GM18907 (cell line): ENCODE results near the gene ZNF335.

ENCODE experiments used
- ATAC-seq: cut with Tn5 transposase; IDR thresholded peaks from one replicate; pipeline ENCODE4 v1.9.1; 2021; ENCODE audit warnings: mild to moderate bottlenecking, moderate library complexity; ENCODE audit not compliant: unreplicated experiment

The ZNF335 gene

DNA sequence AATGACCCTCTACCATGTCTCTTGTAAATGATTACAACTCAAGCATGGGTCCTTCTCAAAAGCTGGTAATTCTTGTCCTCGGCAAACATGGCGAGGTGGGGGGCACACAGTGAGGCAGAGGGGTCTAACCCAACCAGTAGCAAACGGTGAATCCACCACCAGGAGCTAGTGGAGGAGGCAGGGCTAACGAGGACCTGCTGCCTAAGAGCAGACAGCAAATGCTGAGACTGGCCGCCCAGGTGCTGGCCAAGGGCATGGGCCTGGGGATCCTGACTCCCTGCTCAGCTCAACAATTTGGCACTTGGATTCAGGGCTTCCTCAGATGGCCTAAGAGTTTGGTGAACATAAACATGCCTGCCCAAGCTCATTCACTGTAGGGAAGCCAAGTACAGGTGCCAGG, 19.1 kb downstream of the ZNF335 start:
- ATAC-seq: no peak

DNA sequence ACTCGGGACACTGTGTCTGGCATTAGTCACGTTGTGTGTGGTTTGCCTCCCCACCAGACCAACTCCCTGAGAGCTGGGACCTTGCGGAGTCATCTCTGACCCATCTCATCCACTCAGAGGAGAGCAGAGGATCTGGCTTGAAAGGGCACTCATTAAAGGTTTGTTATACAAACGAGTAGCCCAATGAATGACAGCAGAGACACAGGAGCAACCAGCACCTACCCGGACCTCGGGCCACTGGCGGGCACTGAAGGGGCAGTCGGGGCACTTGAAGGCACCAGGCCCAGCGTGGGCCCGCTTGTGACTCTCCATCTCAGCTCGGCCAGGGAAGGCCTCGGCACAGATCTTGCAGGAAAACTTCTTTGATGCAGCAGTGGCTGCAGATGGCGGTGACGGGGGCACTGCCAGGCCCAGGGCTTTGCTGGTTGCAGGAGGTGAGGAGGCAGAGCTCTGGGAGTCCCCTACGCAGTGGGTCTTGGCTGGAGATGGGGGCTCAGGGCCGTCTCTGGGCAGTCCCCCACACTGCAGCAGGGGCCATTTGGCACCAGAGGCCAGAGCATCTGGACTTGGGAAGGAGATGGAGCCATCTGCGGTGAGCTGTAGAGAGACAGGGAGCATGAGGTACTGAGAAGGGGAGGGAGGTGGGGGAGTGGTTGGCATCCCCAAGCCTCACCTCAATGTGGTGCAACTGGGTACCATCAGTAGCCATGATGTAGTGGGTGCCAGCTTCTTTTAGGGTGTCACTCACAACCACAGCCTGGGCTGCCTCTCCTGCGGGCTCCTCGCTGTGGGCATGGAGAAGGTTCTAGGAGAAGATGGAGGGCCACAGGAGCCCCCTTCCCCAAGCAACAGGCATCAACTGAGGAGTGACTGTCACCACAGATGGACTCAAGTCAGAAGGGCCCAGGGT, 19.8 kb downstream of the ZNF335 start:
- ATAC-seq: no peak

DNA sequence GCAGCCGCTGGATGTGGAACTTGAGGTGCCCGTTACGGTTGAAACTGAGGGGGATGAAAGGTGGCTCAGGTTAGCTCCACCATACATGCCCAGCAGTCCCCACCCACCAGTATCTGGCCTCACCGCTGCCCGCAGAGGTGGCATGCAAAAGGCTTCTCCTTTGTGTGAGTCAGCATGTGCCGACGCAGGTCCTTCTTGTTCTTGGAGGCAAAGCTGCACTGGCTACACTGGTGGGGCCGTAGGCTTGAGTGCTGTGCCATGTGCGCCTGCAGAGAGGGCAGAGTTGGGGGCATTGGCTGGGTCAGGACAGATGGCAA, 21.7 kb downstream of the ZNF335 start:
- no peak for ATAC-seq

- ATAC-seq: no peak
Observed at GRCh38 chr20:45949542-45950329, 22.3 kb downstream of the ZNF335 start.

DNA sequence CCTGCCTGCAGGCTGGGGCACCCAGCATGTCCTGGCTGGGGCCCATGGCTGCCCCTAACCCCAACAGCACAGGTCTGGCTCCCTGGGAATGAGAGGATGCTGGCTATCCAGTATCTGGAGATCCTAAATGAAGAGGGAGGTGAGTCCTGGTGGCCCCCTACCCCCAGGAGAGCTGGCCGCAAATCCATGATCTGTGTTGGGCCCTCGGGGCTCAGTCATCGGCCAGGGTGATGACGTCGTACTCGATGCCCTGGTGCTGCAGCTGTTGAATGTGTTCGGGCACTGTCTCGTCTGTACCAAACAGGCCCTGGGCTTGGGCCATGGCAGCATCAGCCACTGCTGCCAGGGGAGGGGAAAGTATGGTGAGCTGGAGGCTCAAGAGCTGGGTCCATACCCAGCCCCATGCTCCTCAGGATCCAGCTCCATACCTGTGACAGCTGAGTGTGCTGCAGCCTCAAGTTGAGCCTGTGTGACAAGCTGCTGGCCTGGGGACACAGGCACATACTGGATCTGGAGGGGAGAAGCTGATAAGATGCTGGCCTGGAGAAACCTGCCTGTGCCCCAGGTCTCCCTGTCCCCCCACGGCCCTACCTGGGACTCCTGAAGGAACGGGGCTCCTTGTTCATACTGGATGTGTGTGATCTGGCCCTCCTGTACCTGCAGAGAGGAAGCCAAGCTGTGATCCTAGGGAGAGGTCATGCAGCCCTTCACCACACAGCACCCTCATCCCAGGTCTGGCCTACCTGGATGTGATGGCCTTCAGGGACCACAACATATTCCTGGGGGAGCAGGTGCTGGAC, 23.1 kb downstream of the ZNF335 start:
- no peak for ATAC-seq

- ATAC-seq: no peak
Observed at GRCh38 chr20:45948261-45948733, 23.7 kb downstream of the ZNF335 start.

DNA sequence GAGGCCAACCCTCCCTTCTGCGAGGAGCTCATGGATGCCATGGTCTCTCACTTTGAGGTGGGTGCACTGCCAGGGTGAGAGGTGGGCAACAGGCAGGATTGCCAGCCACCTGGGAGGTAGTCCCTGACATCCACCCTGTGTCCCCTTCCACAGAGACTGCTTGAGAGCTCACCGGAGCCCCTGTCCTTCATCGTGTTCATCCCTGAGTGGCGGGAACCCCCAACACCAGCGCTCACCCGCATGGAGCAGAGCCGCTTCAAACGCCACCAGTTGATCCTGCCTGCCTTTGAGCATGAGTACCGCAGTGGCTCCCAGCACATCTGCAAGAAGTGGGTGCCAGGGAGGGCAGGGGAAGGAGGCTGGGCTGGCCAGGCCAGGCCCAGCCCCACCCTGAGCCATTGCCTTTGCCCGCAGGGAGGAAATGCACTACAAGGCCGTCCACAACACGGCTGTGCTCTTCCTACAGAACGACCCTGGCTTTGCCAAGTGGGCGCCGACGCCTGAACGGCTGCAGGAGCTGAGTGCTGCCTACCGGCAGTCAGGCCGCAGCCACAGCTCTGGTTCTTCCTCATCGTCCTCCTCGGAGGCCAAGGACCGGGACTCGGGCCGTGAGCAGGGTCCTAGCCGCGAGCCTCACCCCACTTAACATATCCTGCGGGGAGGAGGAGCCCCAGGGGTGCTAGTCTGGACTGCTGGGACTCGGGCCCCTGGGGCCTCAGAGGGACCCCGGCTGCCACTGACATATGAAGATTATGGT, 24.7 kb downstream of the ZNF335 start:
- no peak for ATAC-seq

- ATAC-seq: no peak
Observed at GRCh38 chr20:45946149-45946970, 25.6 kb downstream of the ZNF335 start.

DNA sequence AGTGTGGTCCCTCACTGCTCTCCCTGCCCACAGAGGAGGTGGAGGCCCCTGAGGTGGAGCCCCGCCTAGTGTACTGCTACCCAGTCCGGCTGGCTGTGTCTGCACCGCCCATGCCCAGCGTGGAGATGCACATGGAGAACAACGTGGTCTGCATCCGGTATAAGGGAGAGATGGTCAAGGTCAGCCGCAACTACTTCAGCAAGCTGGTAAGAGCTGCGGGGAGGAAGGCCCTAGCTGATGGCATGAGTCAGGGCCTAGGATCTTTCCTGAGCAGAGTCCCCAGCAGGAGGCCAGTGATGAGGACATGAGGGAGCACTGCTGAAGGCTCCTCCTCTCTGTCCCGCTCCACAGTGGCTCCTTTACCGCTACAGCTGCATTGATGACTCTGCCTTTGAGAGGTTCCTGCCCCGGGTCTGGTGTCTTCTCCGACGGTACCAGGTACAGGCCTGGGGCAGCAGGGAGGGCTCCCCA, 26.3 kb downstream of the ZNF335 start:
- no peak for ATAC-seq

DNA sequence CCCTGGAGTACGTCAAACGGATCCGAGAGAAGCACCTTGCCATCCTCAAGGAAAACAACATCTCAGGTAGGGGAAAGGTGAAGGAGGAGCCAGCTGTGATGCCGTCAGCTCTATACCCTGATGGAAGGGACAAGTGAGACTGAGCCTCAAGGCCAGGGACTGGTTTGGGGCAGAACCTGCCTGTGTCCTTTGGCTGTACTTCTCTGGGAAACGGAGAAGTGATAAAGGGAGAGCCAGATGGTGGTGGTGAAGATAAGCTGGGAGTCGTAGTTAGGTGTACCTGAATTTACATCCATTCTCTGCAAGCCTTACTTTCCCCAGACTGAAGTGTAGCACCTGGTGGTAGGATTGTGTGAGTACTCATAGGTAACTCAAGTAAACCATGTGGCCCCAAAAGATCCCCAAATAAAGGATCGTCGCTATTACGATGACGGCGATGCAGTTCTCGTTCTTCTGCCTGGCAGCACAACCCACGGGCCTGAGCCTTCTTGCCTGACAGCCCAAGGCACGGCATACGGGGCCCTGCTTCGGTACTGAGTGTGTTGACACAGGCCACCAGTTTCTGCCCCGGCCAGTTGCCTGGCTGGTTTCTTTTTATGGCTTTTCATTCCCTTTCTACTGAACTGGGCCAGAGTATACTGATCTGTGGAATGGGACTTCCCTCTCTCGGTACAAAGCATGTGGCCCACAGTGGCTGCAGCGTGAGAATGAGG, 26.9 kb downstream of the ZNF335 start:
- ATAC-seq: no peak

GRCh38 chr20:45944151-45944964, 27.6 kb downstream of the ZNF335 start:
- ATAC-seq: no peak

DNA sequence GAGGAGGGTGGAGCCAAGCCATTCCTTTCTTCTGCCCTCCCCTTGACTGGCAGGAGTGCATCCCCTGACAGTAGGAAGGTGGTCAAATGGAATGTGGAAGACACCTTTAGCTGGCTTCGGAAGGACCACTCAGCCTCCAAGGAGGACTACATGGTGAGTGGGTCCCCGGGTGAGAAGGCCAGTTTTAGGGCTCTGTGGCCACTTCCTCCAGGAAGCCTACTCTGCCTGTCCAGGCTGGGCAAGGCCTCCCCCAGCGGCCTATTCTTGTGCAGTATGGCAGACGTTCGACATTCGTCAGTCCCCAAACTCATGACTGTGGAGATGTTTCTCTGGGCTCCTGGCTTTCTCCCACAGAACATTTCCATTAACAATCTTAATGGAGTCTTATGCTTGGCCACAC, 28.4 kb downstream of the ZNF335 start:
- no peak for ATAC-seq

DNA sequence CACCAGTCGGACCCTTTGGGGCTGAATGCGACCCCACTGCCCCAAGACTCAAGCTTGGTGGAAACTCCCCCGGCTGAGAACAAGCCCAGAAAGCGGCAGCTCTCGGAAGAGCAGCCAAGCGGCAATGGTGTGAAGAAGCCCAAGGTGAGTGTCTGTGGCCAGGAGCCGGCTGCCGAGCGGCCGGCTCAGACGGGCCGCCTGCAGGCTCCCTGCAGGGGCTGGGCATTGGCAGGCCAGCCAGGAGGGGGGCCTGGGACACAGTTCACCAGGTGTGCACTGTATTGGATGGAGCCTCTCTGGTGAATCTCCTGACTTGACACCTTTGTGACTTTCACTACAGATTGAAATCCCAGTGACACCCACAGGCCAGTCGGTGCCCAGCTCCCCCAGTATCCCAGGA, 31.5 kb downstream of the ZNF335 start:
- ATAC-seq: no peak

DNA sequence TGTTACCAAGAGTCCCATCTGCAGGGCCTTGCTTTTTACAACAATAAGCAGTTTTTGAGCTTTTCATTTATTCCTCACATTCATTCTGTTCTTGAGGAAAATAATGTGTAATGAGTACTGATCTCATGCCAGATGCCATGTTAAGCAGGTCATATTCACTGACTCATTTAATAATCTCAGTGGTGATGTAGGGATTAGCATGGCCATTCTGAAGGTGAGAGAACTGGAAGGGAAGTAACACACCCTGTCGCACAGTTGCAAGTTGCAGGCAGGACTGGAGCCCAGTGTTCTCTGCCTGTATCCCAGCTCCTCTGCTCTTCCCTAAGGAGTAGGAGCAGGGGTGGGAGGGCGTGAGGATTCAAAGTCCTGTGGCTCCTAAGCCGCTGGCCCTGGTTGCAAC, 31.9 kb downstream of the ZNF335 start:
- ATAC-seq: no peak

GRCh38 chr20:45938727-45939438, 33.1 kb downstream of the ZNF335 start:
- ATAC-seq: no peak

GRCh38 chr20:45937765-45938164, 34.2 kb downstream of the ZNF335 start:
- no peak for ATAC-seq

DNA sequence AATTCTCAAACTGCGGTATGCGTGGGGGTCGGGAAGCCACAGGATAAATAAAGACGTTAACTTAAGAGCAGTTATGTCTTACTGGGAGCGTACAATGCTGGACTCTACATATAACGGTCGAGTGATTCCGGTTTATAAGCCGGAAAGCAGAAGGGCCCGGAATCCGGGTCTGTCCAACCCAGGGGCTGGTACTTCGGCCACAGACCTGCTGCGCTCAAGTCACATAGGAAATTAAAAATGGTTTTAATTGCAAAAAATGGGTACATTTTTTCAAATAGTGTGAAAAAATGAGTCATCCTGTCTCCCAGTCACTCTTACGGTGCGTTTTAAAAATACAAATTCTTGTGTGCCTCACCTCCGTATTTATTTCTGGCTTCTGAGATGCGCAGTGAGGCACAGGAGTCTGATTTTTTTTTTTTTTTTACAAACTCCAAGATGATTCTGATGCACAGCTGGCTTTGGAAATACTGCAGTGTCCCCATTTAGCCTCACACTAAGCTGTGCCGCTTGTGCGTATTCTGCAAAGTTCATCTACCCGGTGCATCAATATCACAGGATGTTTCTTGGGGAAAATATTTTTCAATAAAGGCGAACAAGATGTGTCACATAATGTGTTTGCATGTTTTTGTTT, 36.5 kb downstream of the ZNF335 start:
- peak; percentile 28 for ATAC-seq
